HepG2 (cell line): ENCODE results near the gene ANO9. TPM values are rescaled to one million over a fixed set of nuclear protein-coding genes. Genes with fewer than 3 reads are reported as not detected.
A peak's percentile ranks its signal among the peaks of the same experiment; 100 is the strongest.

Experiments used
- CREM ChIP-seq, 2 experiments: sonication (generic) in 1 of 2; formaldehyde crosslinking in 1 of 2; IDR thresholded peaks; 2 replicates each; pipeline versions ENCODE4 v1.4.0 to v1.6.1; 2016 to 2020; ENCODE audit warnings: antibody characterized with exemption in 1 of 2, mild to moderate bottlenecking in 1 of 2, missing genetic modification reagents in 1 of 2
- GATAD2A ChIP-seq: IDR thresholded peaks from 2 replicates; pipeline ENCODE4 v1.6.1; 2016
- NONO ChIP-seq, 2 experiments: fragments of 450-650 bp in 1 of 2; sonication (generic) in 1 of 2; formaldehyde crosslinking in 1 of 2; IDR thresholded peaks in 1 of 2; conservative IDR thresholded peaks in 1 of 2; 2 replicates each; pipeline versions ENCODE4 v1.6.1 to v1.8.0; 2017 to 2022; ENCODE audit warnings: mild to moderate bottlenecking in 1 of 2, missing genetic modification reagents in 1 of 2, moderate library complexity in 1 of 2
- SAP130 ChIP-seq: IDR thresholded peaks from 2 replicates; pipeline ENCODE4 v1.6.1; 2016; ENCODE audit warnings: low read depth
- SP1 ChIP-seq, 2 experiments: fragments of 450-650 bp in 1 of 2; sonication (generic) in 1 of 2; formaldehyde crosslinking in 1 of 2; IDR thresholded peaks; 2 replicates each; pipeline versions ENCODE4 v1.4.0 to v1.6.1; 2016 to 2020; ENCODE audit warnings: missing genetic modification reagents in 1 of 2
- WIZ ChIP-seq: sonication (generic); formaldehyde crosslinking; IDR thresholded peaks from 2 replicates; pipeline ENCODE4 v1.5.1; 2020; ENCODE audit warnings: mild to moderate bottlenecking, missing genetic modification reagents
- ZBTB25 ChIP-seq: IDR thresholded peaks from 2 replicates; pipeline ENCODE4 v1.6.1; 2018; ENCODE audit warnings: missing genetic modification reagents
- ZNF331 ChIP-seq: sonication (generic); formaldehyde crosslinking; IDR thresholded peaks from 2 replicates; pipeline ENCODE4 v1.4.0; 2020; ENCODE audit warnings: missing genetic modification reagents
- ZNF354B ChIP-seq: sonication (generic); formaldehyde crosslinking; IDR thresholded peaks from 2 replicates; pipeline ENCODE4 v1.8.0; 2022; ENCODE audit warnings: mild to moderate bottlenecking, missing genetic modification reagents
- ZNF414 ChIP-seq: sonication (generic); formaldehyde crosslinking; IDR thresholded peaks from 2 replicates; pipeline ENCODE4 v1.5.0; 2020; ENCODE audit warnings: missing genetic modification reagents
- ZNF547 ChIP-seq: sonication (generic); formaldehyde crosslinking; IDR thresholded peaks from 2 replicates; pipeline ENCODE4 v1.5.1; 2020; ENCODE audit warnings: mild to moderate bottlenecking, missing genetic modification reagents
- ZNF556 ChIP-seq: sonication (generic); formaldehyde crosslinking; IDR thresholded peaks from 2 replicates; pipeline ENCODE4 v1.4.0; 2020; ENCODE audit warnings: mild to moderate bottlenecking, missing genetic modification reagents, borderline replicate concordance
- ZNF709 ChIP-seq: sonication (generic); formaldehyde crosslinking; IDR thresholded peaks from 2 replicates; pipeline ENCODE4 v1.5.0; 2020; ENCODE audit warnings: mild to moderate bottlenecking, missing genetic modification reagents
- polyA plus RNA-seq, 8 experiments: library from polyadenylated mRNA; depleted of rRNA in 3 of 8; stranded (reverse) in 7 of 8; unstranded in 1 of 8; fragments of >200 nt; fragmentation: Illumina TruSeq in 4 of 8; extraction: Trizol in 4 of 8; gene quantifications; 2 replicates each; pipeline versions ENCODE4 v1.2.1 to v1.2.3, GENCODE V29; 2011 to 2016; ENCODE audit warnings: low read depth in 4 of 8, missing spikeins in 1 of 8, mixed read lengths in 1 of 8; ENCODE audit not compliant: insufficient read depth in 1 of 8
- total RNA-seq, 5 experiments: library from RNA; depleted of rRNA; stranded (reverse); fragments of >200 nt; fragmentation: Illumina TruSeq; extraction: Trizol; gene quantifications; 2 replicates each; pipeline ENCODE4 v1.2.3, GENCODE V29; 2016; ENCODE audit warnings: low read depth in 1 of 5
- TF ChIP-seq, protein P1 (sequence below): sonication (generic); formaldehyde crosslinking; IDR thresholded peaks from 2 replicates; pipeline ENCODE4 v1.4.0; 2020; ENCODE audit warnings: missing genetic modification reagents
- TF ChIP-seq, protein P2 (sequence below): sonication (generic); formaldehyde crosslinking; IDR thresholded peaks from 2 replicates; pipeline ENCODE4 v1.8.0; 2022; ENCODE audit warnings: mild to moderate bottlenecking, missing genetic modification reagents; ENCODE audit not compliant: insufficient replicate concordance
- TF ChIP-seq, protein P3 (sequence below): IDR thresholded peaks from 2 replicates; pipeline ENCODE4 v1.6.1; 2012; ENCODE audit warnings: inconsistent platforms
- TF ChIP-seq, protein P4 (sequence below): sonication (generic); formaldehyde crosslinking; IDR thresholded peaks from 2 replicates; pipeline ENCODE4 v1.9.0; 2022; ENCODE audit warnings: missing genetic modification reagents, mild to moderate bottlenecking, borderline replicate concordance
- TF ChIP-seq, protein P5 (sequence below): sonication (generic); formaldehyde crosslinking; IDR thresholded peaks from 2 replicates; pipeline ENCODE4 v1.4.0; 2020; ENCODE audit warnings: missing genetic modification reagents

ANO9 gene
- total and polyA plus RNA-seq, 2 of the 13 experiments (the other 11 are each of a cell fraction or from before 2014, with no cell fraction given), result 8.9 to 14.3 TPM

GRCh38 chr11:409600-410483 is 32.0 kb downstream of the ANO9 start (continued):
- TF ChIP-seq ZNF556 (peak; percentile 64; the same call in 1 of the 2 replicates), SAP130 (CRISPR knock-in tag) (peak; percentile 86), ZNF709 (CRISPR knock-in tag) (peak; percentile 30; the same call in 1 of the 2 replicates), NONO (IDR thresholded peaks at IDR 0.05) (no peak), NONO (CRISPR knock-in tag; conservative IDR thresholded peaks at IDR 0.05) (0 out of 2 replicates have a peak, but pooled peaks have one; percentile 36), ZBTB25 (CRISPR knock-in tag) (0 out of 2 replicates have a peak, but pooled peaks have one; percentile 33), ZNF354B (CRISPR knock-in tag) (0 out of 2 replicates have a peak, but pooled peaks have one; percentile 58), SP1 (IDR thresholded peaks at IDR 0.05) (no peak), SP1 (CRISPR knock-in tag; IDR thresholded peaks at IDR 0.05) (0 out of 2 replicates have a peak, but pooled peaks have one; percentile 18), GATAD2A (peak; percentile 45; the same call in 1 of the 2 replicates), CREM (IDR thresholded peaks at IDR 0.05) (peak; percentile 13; the same call in 1 of the 2 replicates), CREM (CRISPR knock-in tag; IDR thresholded peaks at IDR 0.05) (no peak), ZNF414 (peak; percentile 61; the same call in 1 of the 2 replicates), ZNF331 (peak; percentile 57; the same call in 1 of the 2 replicates), WIZ (CRISPR knock-in tag) (no peak), ZNF547 (CRISPR knock-in tag) (no peak)
- TF ChIP-seq, protein P1, sequence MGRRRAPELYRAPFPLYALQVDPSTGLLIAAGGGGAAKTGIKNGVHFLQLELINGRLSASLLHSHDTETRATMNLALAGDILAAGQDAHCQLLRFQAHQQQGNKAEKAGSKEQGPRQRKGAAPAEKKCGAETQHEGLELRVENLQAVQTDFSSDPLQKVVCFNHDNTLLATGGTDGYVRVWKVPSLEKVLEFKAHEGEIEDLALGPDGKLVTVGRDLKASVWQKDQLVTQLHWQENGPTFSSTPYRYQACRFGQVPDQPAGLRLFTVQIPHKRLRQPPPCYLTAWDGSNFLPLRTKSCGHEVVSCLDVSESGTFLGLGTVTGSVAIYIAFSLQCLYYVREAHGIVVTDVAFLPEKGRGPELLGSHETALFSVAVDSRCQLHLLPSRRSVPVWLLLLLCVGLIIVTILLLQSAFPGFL (CRISPR knock-in tag), result 0 out of 2 replicates have a peak, but pooled peaks have one; percentile 41
- TF ChIP-seq, protein P2, sequence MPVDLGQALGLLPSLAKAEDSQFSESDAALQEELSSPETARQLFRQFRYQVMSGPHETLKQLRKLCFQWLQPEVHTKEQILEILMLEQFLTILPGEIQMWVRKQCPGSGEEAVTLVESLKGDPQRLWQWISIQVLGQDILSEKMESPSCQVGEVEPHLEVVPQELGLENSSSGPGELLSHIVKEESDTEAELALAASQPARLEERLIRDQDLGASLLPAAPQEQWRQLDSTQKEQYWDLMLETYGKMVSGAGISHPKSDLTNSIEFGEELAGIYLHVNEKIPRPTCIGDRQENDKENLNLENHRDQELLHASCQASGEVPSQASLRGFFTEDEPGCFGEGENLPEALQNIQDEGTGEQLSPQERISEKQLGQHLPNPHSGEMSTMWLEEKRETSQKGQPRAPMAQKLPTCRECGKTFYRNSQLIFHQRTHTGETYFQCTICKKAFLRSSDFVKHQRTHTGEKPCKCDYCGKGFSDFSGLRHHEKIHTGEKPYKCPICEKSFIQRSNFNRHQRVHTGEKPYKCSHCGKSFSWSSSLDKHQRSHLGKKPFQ (CRISPR knock-in tag), result peak; percentile 65
- TF ChIP-seq, protein P3, sequence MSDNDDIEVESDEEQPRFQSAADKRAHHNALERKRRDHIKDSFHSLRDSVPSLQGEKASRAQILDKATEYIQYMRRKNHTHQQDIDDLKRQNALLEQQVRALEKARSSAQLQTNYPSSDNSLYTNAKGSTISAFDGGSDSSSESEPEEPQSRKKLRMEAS, result peak; percentile 75
- TF ChIP-seq, protein P4, sequence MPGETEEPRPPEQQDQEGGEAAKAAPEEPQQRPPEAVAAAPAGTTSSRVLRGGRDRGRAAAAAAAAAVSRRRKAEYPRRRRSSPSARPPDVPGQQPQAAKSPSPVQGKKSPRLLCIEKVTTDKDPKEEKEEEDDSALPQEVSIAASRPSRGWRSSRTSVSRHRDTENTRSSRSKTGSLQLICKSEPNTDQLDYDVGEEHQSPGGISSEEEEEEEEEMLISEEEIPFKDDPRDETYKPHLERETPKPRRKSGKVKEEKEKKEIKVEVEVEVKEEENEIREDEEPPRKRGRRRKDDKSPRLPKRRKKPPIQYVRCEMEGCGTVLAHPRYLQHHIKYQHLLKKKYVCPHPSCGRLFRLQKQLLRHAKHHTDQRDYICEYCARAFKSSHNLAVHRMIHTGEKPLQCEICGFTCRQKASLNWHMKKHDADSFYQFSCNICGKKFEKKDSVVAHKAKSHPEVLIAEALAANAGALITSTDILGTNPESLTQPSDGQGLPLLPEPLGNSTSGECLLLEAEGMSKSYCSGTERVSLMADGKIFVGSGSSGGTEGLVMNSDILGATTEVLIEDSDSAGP (CRISPR knock-in tag), result peak; percentile 61
- TF ChIP-seq, protein P5, sequence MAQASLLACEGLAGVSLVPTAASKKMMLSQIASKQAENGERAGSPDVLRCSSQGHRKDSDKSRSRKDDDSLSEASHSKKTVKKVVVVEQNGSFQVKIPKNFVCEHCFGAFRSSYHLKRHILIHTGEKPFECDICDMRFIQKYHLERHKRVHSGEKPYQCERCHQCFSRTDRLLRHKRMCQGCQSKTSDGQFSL (CRISPR knock-in tag), result peak; percentile 65; the same call in 1 of the 2 replicates
